Endothelial cell of umbilical vein (primary cell): ENCODE data around the gene ETS1. TPM values are rescaled to one million over a fixed set of nuclear protein-coding genes. Genes with fewer than 3 reads are reported as not detected.

ENCODE experiments used
- BruUV-seq: library from RNA; stranded (reverse); fragments of 400-500 nt; replicated peaks from 2 replicates; lab custom pipeline; 2021; lab: Mats Ljungman, UMichigan
- CTCF ChIA-PET: fragments of 300-600, 350-600 bp; sonication (Branson Sonifier 250); formaldehyde crosslinking; loops from one replicate; lab custom pipeline; 2021; ENCODE audit warnings: antibody characterized with exemption, inconsistent platforms; lab: Charles Lee
- POLR2A ChIA-PET: fragments of 300-600, 350-600 bp; sonication (Branson Sonifier 250); formaldehyde crosslinking; loops from one replicate; lab custom pipeline; 2021; ENCODE audit warnings: antibody characterized with exemption, inconsistent platforms; lab: Charles Lee
- DNase-seq: peaks from one replicate; pipeline ENCODE4 v3.0.0-alpha.2; 2011; ENCODE audit warnings: low read depth, low spot score
- FAIRE-seq: peaks from 2 replicates; lab custom pipeline; 2011; peaks lifted over from hg19 to GRCh38; lab: Jason Lieb, UNC
- H2AFZ ChIP-seq: 2 replicates; pipeline ENCODE4 v1.6.0; 2012; ENCODE audit warnings: low read depth, low read length, control low read depth, inconsistent platforms
- H3K27ac ChIP-seq: 2 replicates; pipeline ENCODE4 v1.5.1; 2011; ENCODE audit warnings: low read depth, mild to moderate bottlenecking, control low read depth, low read length, moderate library complexity; ENCODE audit not compliant: insufficient read depth
- H3K27me3 ChIP-seq, 2 experiments: 2 replicates each; pipeline versions ENCODE4 v1.6.0 to v1.6.1; 2011; ENCODE audit warnings: low read length in 2 of 2, mixed read lengths in 1 of 2; ENCODE audit not compliant: control insufficient read depth in 2 of 2, insufficient read depth in 2 of 2
- H3K36me3 ChIP-seq, 2 experiments: 2 replicates in 1 of 2; 3 replicates in 1 of 2; pipeline ENCODE4 v1.5.1; 2011; ENCODE audit warnings: low read length in 2 of 2, mild to moderate bottlenecking in 1 of 2, moderate library complexity in 1 of 2; ENCODE audit not compliant: control insufficient read depth in 2 of 2, insufficient read depth in 2 of 2; ENCODE audit errors: extremely low read depth in 1 of 2
- H3K4me1 ChIP-seq: 3 replicates; pipeline ENCODE4 v1.5.1; 2011; ENCODE audit warnings: mild to moderate bottlenecking, low read length; ENCODE audit not compliant: control insufficient read depth, insufficient read depth; ENCODE audit errors: extremely low read depth
- H3K4me2 ChIP-seq: 2 replicates; pipeline ENCODE4 v1.6.1; 2011; ENCODE audit warnings: low read length, control low read depth, mixed read lengths; ENCODE audit not compliant: insufficient read depth
- H3K4me3 ChIP-seq, 3 experiments: fragments of 200-600 bp in 1 of 3; sonication (generic), shearing (Covaris generic) in 1 of 3; replicated peaks in 1 of 3; 2 replicates each; pipeline ENCODE4 v1.5.1; 2011 to 2016; ENCODE audit warnings: control low read depth in 3 of 3, low read length in 3 of 3, mild to moderate bottlenecking in 2 of 3, inconsistent platforms in 1 of 3, low read depth in 1 of 3, moderate library complexity in 1 of 3; ENCODE audit not compliant: insufficient read depth in 1 of 3
- H3K79me2 ChIP-seq: 2 replicates; pipeline ENCODE4 v1.6.0; 2012; ENCODE audit warnings: low read length, inconsistent platforms; ENCODE audit not compliant: control insufficient read depth, insufficient read depth
- H3K9ac ChIP-seq: replicated peaks from 2 replicates; pipeline ENCODE3; 2011; ENCODE audit warnings: low read length, control low read depth; ENCODE audit not compliant: insufficient read depth; ENCODE audit errors: extremely low read depth
- H3K9me1 ChIP-seq: replicated peaks from 3 replicates; pipeline ENCODE4 v1.6.0; 2011; ENCODE audit warnings: mild to moderate bottlenecking, low read length; ENCODE audit not compliant: control insufficient read depth, insufficient read depth; ENCODE audit errors: extremely low read depth
- H3K9me3 ChIP-seq: replicated peaks from 2 replicates; pipeline ENCODE4 v1.5.1; 2012; ENCODE audit warnings: low read length, inconsistent platforms; ENCODE audit not compliant: control insufficient read depth, insufficient read depth
- H4K20me1 ChIP-seq: replicated peaks from 2 replicates; pipeline ENCODE3; 2011; ENCODE audit warnings: mild to moderate bottlenecking, low read length; ENCODE audit not compliant: control insufficient read depth, insufficient read depth; ENCODE audit errors: extremely low read depth
- CTCF ChIP-seq, 2 donors: IDR thresholded peaks; 1 replicate in 1 of 2; 2 replicates in 1 of 2; pipeline ENCODE4 v1.5.1; 2011; ENCODE audit warnings: low read length in 2 of 2, mild to moderate bottlenecking in 2 of 2, moderate library complexity in 2 of 2, control low read depth in 1 of 2, inconsistent platforms in 1 of 2, low read depth in 1 of 2; ENCODE audit not compliant: insufficient read depth in 1 of 2; ENCODE audit errors: extremely low read depth in 1 of 2
- EZH2 ChIP-seq: IDR thresholded peaks from 2 replicates; pipeline ENCODE4 v1.6.1; 2012; ENCODE audit warnings: borderline replicate concordance, low read depth, mild to moderate bottlenecking, moderate library complexity, low read length, inconsistent platforms; ENCODE audit not compliant: severe bottlenecking
- FOS ChIP-seq: IDR thresholded peaks from 2 replicates; pipeline ENCODE4 v1.6.1; 2011; ENCODE audit warnings: mild to moderate bottlenecking, low read length, moderate library complexity, borderline replicate concordance; ENCODE audit not compliant: insufficient read depth
- GATA2 ChIP-seq: IDR thresholded peaks from 2 replicates; pipeline ENCODE4 v1.7.0; 2011; ENCODE audit warnings: low read depth, mild to moderate bottlenecking, moderate library complexity, mixed read lengths, low read length; ENCODE audit not compliant: insufficient read length, insufficient read depth
- JUN ChIP-seq: IDR thresholded peaks from 2 replicates; pipeline ENCODE4 v1.6.1; 2011; ENCODE audit warnings: borderline replicate concordance, low read depth; ENCODE audit not compliant: insufficient read length, insufficient read depth
- MAX ChIP-seq: IDR thresholded peaks from 2 replicates; pipeline ENCODE4 v1.6.1; 2011; ENCODE audit not compliant: insufficient read depth, insufficient read length
- MYC ChIP-seq: IDR thresholded peaks from one replicate; pipeline ENCODE4 v1.6.1; 2011; ENCODE audit warnings: mild to moderate bottlenecking, low read depth, low read length
- POLR2A ChIP-seq: IDR thresholded peaks from 2 replicates; pipeline ENCODE4 v1.6.1; 2012; ENCODE audit warnings: low read depth, mild to moderate bottlenecking, control low read depth, low read length
- POLR2AphosphoS5 ChIP-seq: IDR thresholded peaks from 2 replicates; pipeline ENCODE4 v1.6.1; 2012; ENCODE audit warnings: low read depth, mild to moderate bottlenecking, control low read depth, low read length, moderate library complexity; ENCODE audit not compliant: insufficient read depth
- dilution Hi-C: fragments of 300-500 bp; cut with MboI; formaldehyde crosslinking; loops from one replicate; pipeline ENCODE4 v1.15.0; 2019; ENCODE audit warnings: low sequenced_read_pairs; ENCODE audit not compliant: extremely low pct_ligation_motif_present
- intact Hi-C: fragments of 100-400 bp; cut with micrococcal nuclease; formaldehyde crosslinking; loops from one replicate; pipeline ENCODE4 v1.10.0; 2022
- polyA plus RNA-seq, 4 experiments: library from polyadenylated mRNA; depleted of rRNA in 3 of 4; stranded (reverse) in 3 of 4; unstranded in 1 of 4; fragments of >200 nt; gene quantifications; 2 replicates each; pipeline versions ENCODE4 v1.2.1 to v1.2.3, GENCODE V29; 2011 to 2012; ENCODE audit warnings: missing spikeins in 1 of 4
- total RNA-seq: library from RNA; stranded (reverse); gene quantifications from 2 replicates; pipeline ENCODE4 v1.2.3, GENCODE V29; 2021

ETS1 gene
- total and polyA plus RNA-seq, 2 donors (not counting 3 experiments of a cell fraction or from before 2014, with no cell fraction given): 34.2 to 115 TPM

- Histone ChIP-seq H4K20me1 (no peaks in the 10 kb centered on the region), H3K4me3 (no peak overlapping the region), H3K9ac (peak overlapping the region; percentile 34), H3K79me2 (peaks cover 86% of the 10 kb centered on the region), H3K9me3 (no peaks in the 10 kb centered on the region), H3K27me3 (no peaks in the 10 kb centered on the region), H3K36me3 (no peaks in the 10 kb centered on the region), H3K4me1 (peaks cover 77% of the 10 kb centered on the region), H3K4me2 (peak overlapping the region; percentile 51), H3K27ac (peak overlapping the region; percentile 94), H3K9me1 (no peaks in the 10 kb centered on the region), H2AFZ (no peak overlapping the region)
- TF ChIP-seq EZH2: no peak
- dilution Hi-C loops (no loop called here), intact Hi-C loops (loop anchor here (5.0 kb wide), 3 partner anchors 133 to 208 kb away; partner anchors contain the start of gene FLI1)
- POLR2A ChIA-PET: no interaction called here
- peak; percentile 49 for DNase-seq
- FAIRE-seq: no peak
- CTCF ChIA-PET: interaction anchor here (1.1 kb wide), 1 partner anchor 130 kb away, joined by 3 read pairs; no protein-coding TSS in a partner anchor
- BruUV-seq: no TSS peak
Measured at GRCh38 chr11:128499613-128500253, 87.6 kb downstream of the ETS1 start.

GRCh38 chr11:128498721-128499245 lies 88.6 kb downstream of the ETS1 start:
- Histone ChIP-seq H3K27me3 (no peaks in the 10 kb centered on the region), H3K4me1 (peaks cover 72% of the 10 kb centered on the region), H2AFZ (no peak overlapping the region), H3K9ac (no peak overlapping the region), H3K36me3 (no peaks in the 10 kb centered on the region), H3K4me2 (no peak overlapping the region), H3K27ac (no peak overlapping the region), H4K20me1 (no peaks in the 10 kb centered on the region), H3K4me3 (no peak overlapping the region), H3K9me3 (no peaks in the 10 kb centered on the region), H3K79me2 (peaks cover 84% of the 10 kb centered on the region), H3K9me1 (no peaks in the 10 kb centered on the region)
- BruUV-seq: no TSS peak
- POLR2A ChIA-PET: no interaction called here
- dilution Hi-C loops (no loop called here), intact Hi-C loops (no loop called here)
- TF ChIP-seq JUN: no peak
- no peak for TF ChIP-seq POLR2AphosphoS5
- TF ChIP-seq CTCF (IDR thresholded peaks at IDR 0.05; ENCODE audit: extremely low read depth in 1 of 2, insufficient read depth in 1 of 2, low read depth in 1 of 2, low read length in 2 of 2): no peak
- no peak for TF ChIP-seq FOS
- no peak for TF ChIP-seq EZH2
- no peak for TF ChIP-seq MAX
- TF ChIP-seq MYC: no peak
- no peak for TF ChIP-seq GATA2
- TF ChIP-seq POLR2A: no peak
- DNase-seq: no peak
- CTCF ChIA-PET: interaction anchor here (0.9 to 2.7 kb wide), 5 partner anchors 20 to 165 kb away, joined by 3 to 10 read pairs (median 3); no protein-coding TSS in a partner anchor
- no peak for FAIRE-seq
